Measurements from ENCODE around the gene ATP2B2.
"Not testable (repeated sequence)": the region's sequence is repeated elsewhere in the genome, so short reads cannot be mapped to it uniquely, and the experiment has no call there.

Gene ATP2B2

GRCh38 chr3:10299679-10300078, 205.7 kb downstream of the ATP2B2 start:
- DNase-seq (ENCODE audit: low read depth) = no peak

GRCh38 chr3:10299175-10299574, 206.2 kb downstream of the ATP2B2 start:
- DNase-seq (ENCODE audit: low read depth) = no peak

- not testable (repeated sequence) for DNase-seq (ENCODE audit: low read depth)
Measured at GRCh38 chr3:10298064-10298463, 207.3 kb downstream of the ATP2B2 start.

- no peak for DNase-seq (ENCODE audit: low read depth)
Measured at GRCh38 chr3:10294030-10294586, 211.3 kb downstream of the ATP2B2 start.

- no peak for DNase-seq (ENCODE audit: low read depth)
Measured at GRCh38 chr3:10292505-10293419, 212.6 kb downstream of the ATP2B2 start, which contains the start of gene GHRL. TSS of gene GHRL (minus strand) at chr3:10292947. CDS start at chr3:10290180, 2,767 bp downstream.

- no peak for DNase-seq (ENCODE audit: low read depth)
Measured at GRCh38 chr3:10291641-10292040, 213.7 kb downstream of the ATP2B2 start.

GRCh38 chr3:10290481-10291176, 214.8 kb downstream of the ATP2B2 start:
- no peak for DNase-seq (ENCODE audit: low read depth)

GRCh38 chr3:10289787-10290355, 215.5 kb downstream of the ATP2B2 start:
- no peak for DNase-seq (ENCODE audit: low read depth)

- no peak for DNase-seq (ENCODE audit: low read depth)
Measured at GRCh38 chr3:10289077-10289476, 216.3 kb downstream of the ATP2B2 start.

- no peak for DNase-seq (ENCODE audit: low read depth)
Measured at GRCh38 chr3:10288575-10288960, 216.8 kb downstream of the ATP2B2 start.

- no peak for DNase-seq (ENCODE audit: low read depth)
Measured at GRCh38 chr3:10287936-10288574, 217.3 kb downstream of the ATP2B2 start.

GRCh38 chr3:10286596-10287295, 218.6 kb downstream of the ATP2B2 start:
- peak; percentile 42 for DNase-seq (ENCODE audit: low read depth)

GRCh38 chr3:10286133-10286524, 219.3 kb downstream of the ATP2B2 start:
- no peak for DNase-seq (ENCODE audit: low read depth)

- no peak for DNase-seq (ENCODE audit: low read depth)
Measured at GRCh38 chr3:10285272-10286132, 219.9 kb downstream of the ATP2B2 start.

- DNase-seq (ENCODE audit: low read depth) = no peak
Measured at GRCh38 chr3:10284496-10284895, 220.9 kb downstream of the ATP2B2 start.

- no peak for DNase-seq (ENCODE audit: low read depth)
Measured at GRCh38 chr3:10283638-10284037, 221.7 kb downstream of the ATP2B2 start.

- DNase-seq (ENCODE audit: low read depth) = peak; percentile 11
Measured at GRCh38 chr3:10281951-10282350, 223.4 kb downstream of the ATP2B2 start.

GRCh38 chr3:10280571-10280970, 224.8 kb downstream of the ATP2B2 start:
- no peak for DNase-seq (ENCODE audit: low read depth)

- DNase-seq (ENCODE audit: low read depth) = no peak
Measured at GRCh38 chr3:10280177-10280529, 225.2 kb downstream of the ATP2B2 start.

- DNase-seq (ENCODE audit: low read depth) = no peak
Measured at GRCh38 chr3:10279384-10280176, 225.8 kb downstream of the ATP2B2 start.
